Thoracic aorta (tissue), 2 donors: Measurements from ENCODE around the gene HELZ. TPM values are rescaled to one million over a fixed set of nuclear protein-coding genes. Genes with fewer than 3 reads are reported as not detected.
"Not testable (repeated sequence)": the region's sequence is repeated elsewhere in the genome, so short reads cannot be mapped to it uniquely, and the experiment has no call there.

Source experiments
- ATAC-seq: fragments of 150-250 bp; one replicate; pipeline ENCODE4 v1.8.0; 2017; ENCODE audit warnings: low read depth; ENCODE audit not compliant: insufficient number of reproducible peaks, low FRiP score
- DNase-seq: peaks from one replicate; pipeline ENCODE4 v3.0.0-alpha.2; 2020; ENCODE audit warnings: low spot score
- H3K27ac ChIP-seq, 2 donors: fragments of 200-600 bp; sonication (generic); 1 replicate in 1 of 2; 2 replicates in 1 of 2; pipeline ENCODE4 v1.5.1; 2016; ENCODE audit warnings: mild to moderate bottlenecking in 2 of 2, moderate library complexity in 2 of 2
- H3K27me3 ChIP-seq: fragments of 200-600 bp; sonication (generic); replicated peaks from 2 replicates; pipeline ENCODE4 v1.6.0; 2016; ENCODE audit warnings: mild to moderate bottlenecking; ENCODE audit not compliant: insufficient read depth
- H3K36me3 ChIP-seq: fragments of 200-600 bp; sonication (generic); one replicate; pipeline ENCODE4 v1.5.1; 2016
- H3K4me1 ChIP-seq, 2 donors: fragments of 200-600 bp; sonication (generic); 1 replicate in 1 of 2; 2 replicates in 1 of 2; pipeline versions ENCODE4 v1.5.1 to v1.6.0; 2016; ENCODE audit warnings: low read depth in 2 of 2, mild to moderate bottlenecking in 1 of 2; ENCODE audit not compliant: control insufficient read depth in 1 of 2
- H3K4me3 ChIP-seq: fragments of 200-600 bp; sonication (generic); 2 replicates; pipeline ENCODE4 v1.5.1; 2016; ENCODE audit warnings: mild to moderate bottlenecking
- H3K9me3 ChIP-seq: fragments of 200-600 bp; sonication (generic); 2 replicates; pipeline ENCODE4 v1.5.1; 2016
- CTCF ChIP-seq: fragments of 200-600 bp; sonication (generic); IDR thresholded peaks from one replicate; pipeline ENCODE4 v1.5.1; 2019; ENCODE audit warnings: antibody characterized with exemption
- total RNA-seq, 2 donors: library from RNA; depleted of rRNA; stranded (reverse); fragments of >200 nt; gene quantifications; one replicate each; pipeline versions ENCODE4 v1.1.0 to v1.2.3, GENCODE V29; 2016

The HELZ gene
- total RNA-seq, 2 donors from 2014 or later = 47.8 to 58.4 TPM

- DNase-seq (no peak), ATAC-seq (no peak)
- H3K27me3 ChIP-seq = no peaks in the 10 kb centered on the region
- no peaks in the 10 kb centered on the region for H3K36me3 ChIP-seq
- no peak overlapping the region for H3K4me3 ChIP-seq
- H3K9me3 ChIP-seq = no peaks in the 10 kb centered on the region
- no peak overlapping the region for H3K27ac ChIP-seq
- peaks cover 3 to 15% of the 10 kb centered on the region in 2 donors for H3K4me1 ChIP-seq
- no peak for TF ChIP-seq CTCF
Measured at GRCh38 chr17:67256075-67256732, 11.2 kb upstream of the HELZ start.

GRCh38 chr17:67253384-67253783, 8.4 kb upstream of the HELZ start:
- Histone ChIP-seq H3K27me3 (no peaks in the 10 kb centered on the region), H3K9me3 (no peaks in the 10 kb centered on the region), H3K4me1 (no peaks in the 10 kb centered on the region), H3K27ac (no peak overlapping the region), H3K36me3 (no peaks in the 10 kb centered on the region), H3K4me3 (no peak overlapping the region)
- TF ChIP-seq CTCF = no peak
- DNase-seq = no peak
- ATAC-seq = no peak

- not testable (repeated sequence) for H3K9me3 ChIP-seq, H3K27me3 ChIP-seq, H3K36me3 ChIP-seq, DNase-seq, H3K4me1 ChIP-seq, H3K4me3 ChIP-seq, H3K27ac ChIP-seq, ATAC-seq
Measured at GRCh38 chr17:67251586-67251985, 6.6 kb upstream of the HELZ start.

GRCh38 chr17:67248291-67248690, 3.3 kb upstream of the HELZ start:
- ATAC-seq (no peak), DNase-seq (no peak)
- no peaks in the 10 kb centered on the region for H3K27me3 ChIP-seq
- H3K36me3 ChIP-seq = no peaks in the 10 kb centered on the region
- no peak overlapping the region for H3K27ac ChIP-seq
- peaks cover 0 to 19% of the 10 kb centered on the region in 2 donors for H3K4me1 ChIP-seq
- H3K4me3 ChIP-seq = no peak overlapping the region
- H3K9me3 ChIP-seq = no peaks in the 10 kb centered on the region
- no peak for TF ChIP-seq CTCF

GRCh38 chr17:67247416-67247900, 2.5 kb upstream of the HELZ start:
- Histone ChIP-seq H3K4me1 (peaks cover 2 to 23% of the 10 kb centered on the region in 2 donors), H3K27ac (no peak overlapping the region), H3K9me3 (no peaks in the 10 kb centered on the region), H3K27me3 (no peaks in the 10 kb centered on the region), H3K36me3 (no peaks in the 10 kb centered on the region), H3K4me3 (no peak overlapping the region)
- TF ChIP-seq CTCF = no peak
- DNase-seq = no peak
- ATAC-seq = no peak
